ENCODE data around the gene LARP6.

Gene LARP6

GRCh38 chr15:70794596-70795310 lies 59.2 kb downstream of the LARP6 start:
- DNase-seq (ENCODE audit: low spot score): no peak

- no peak for DNase-seq (ENCODE audit: low spot score)
These were observed 60.3 kb downstream of the LARP6 start for GRCh38 chr15:70793694-70794093.

- no peak for DNase-seq (ENCODE audit: low spot score)
These were observed 61.8 kb downstream of the LARP6 start for GRCh38 chr15:70792171-70792573.

- DNase-seq (ENCODE audit: low spot score): no peak
These were observed 62.7 kb downstream of the LARP6 start for GRCh38 chr15:70791259-70791658.

GRCh38 chr15:70789213-70789612 lies 64.7 kb downstream of the LARP6 start:
- no peak for DNase-seq (ENCODE audit: low spot score)

GRCh38 chr15:70788114-70789049 lies 65.6 kb downstream of the LARP6 start:
- DNase-seq (ENCODE audit: low spot score): no peak

- no peak for DNase-seq (ENCODE audit: low spot score)
These were observed 67.0 kb downstream of the LARP6 start for GRCh38 chr15:70786996-70787395.

GRCh38 chr15:70783610-70784022 lies 70.3 kb downstream of the LARP6 start:
- no peak for DNase-seq (ENCODE audit: low spot score)

- no peak for DNase-seq (ENCODE audit: low spot score)
These were observed 70.9 kb downstream of the LARP6 start for GRCh38 chr15:70783041-70783440.

- no peak for DNase-seq (ENCODE audit: low spot score)
These were observed 72.7 kb downstream of the LARP6 start for GRCh38 chr15:70781236-70781635.

Data from COLO829 (cell line).